Muscle of leg (tissue), 11 donors: Measurements from ENCODE around the gene CYP2D6. TPM values are rescaled to one million over a fixed set of nuclear protein-coding genes. Genes with fewer than 3 reads are reported as not detected.
"Not testable (repeated sequence)": the region's sequence is repeated elsewhere in the genome, so short reads cannot be mapped to it uniquely, and the experiment has no call there.

Experiments
- DNase-seq: peaks from one replicate; pipeline ENCODE4 v3.0.0; 2013
- H3K27ac ChIP-seq: one replicate; pipeline ENCODE4 v1.5.1; 2013; ENCODE audit warnings: mild to moderate bottlenecking, low read length, control low read depth
- H3K27me3 ChIP-seq: one replicate; pipeline ENCODE4 v1.6.1; 2013; ENCODE audit warnings: low read length; ENCODE audit not compliant: control insufficient read depth, insufficient read depth
- H3K36me3 ChIP-seq: one replicate; pipeline ENCODE4 v1.6.1; 2013; ENCODE audit warnings: low read length; ENCODE audit not compliant: control insufficient read depth, insufficient read depth
- H3K4me1 ChIP-seq: one replicate; pipeline ENCODE4 v1.6.1; 2013; ENCODE audit warnings: low read length; ENCODE audit not compliant: control insufficient read depth, insufficient read depth
- H3K4me3 ChIP-seq: one replicate; pipeline ENCODE4 v1.5.1; 2013; ENCODE audit warnings: low read length, control low read depth
- H3K9me3 ChIP-seq: replicated peaks from 2 replicates; pipeline ENCODE4 v1.6.1; 2013; ENCODE audit warnings: low read depth, low read length; ENCODE audit not compliant: control insufficient read depth
- WGBS: methylation state at CpG from one replicate; pipeline ENCODE4 v1.1.5; 2013; ENCODE audit warnings: missing lambda C conversion rate; ENCODE audit not compliant: insufficient coverage; 5-methylcytosine and 5-hydroxymethylcytosine counted together
- polyA plus RNA-seq, 8 donors: library from polyadenylated mRNA; unstranded; fragments of 120-200 nt; gene quantifications; one replicate each; pipeline versions ENCODE4 v1.2.1 to v1.2.3, GENCODE V29; 2013; ENCODE audit warnings: inconsistent platforms in 1 of 8, low replicate concordance in 1 of 8; ENCODE audit not compliant: insufficient read length in 8 of 8, insufficient read depth in 1 of 8
- total RNA-seq: library from RNA; stranded (reverse); fragments of 120-200 nt; gene quantifications from one replicate; pipeline ENCODE4 v1.2.4, GENCODE V29; 2013

The CYP2D6 gene
- total and polyA plus RNA-seq, 9 donors = 0.31 to 3.4 (median 1.5) TPM

- H3K27me3 ChIP-seq = peaks cover 12% of the 10 kb centered on the region
- no peak for DNase-seq
Measured at GRCh38 chr22:42134100-42135020, 3.8 kb upstream of the CYP2D6 start.

GRCh38 chr22:42132457-42132856, 1.8 kb upstream of the CYP2D6 start:
- DNase-seq = no peak
- Histone ChIP-seq H3K27me3 (peaks cover 12% of the 10 kb centered on the region), H3K4me1 (no peaks in the 10 kb centered on the region), H3K9me3 (no peaks in the 10 kb centered on the region), H3K27ac (no peak overlapping the region), H3K4me3 (no peak overlapping the region), H3K36me3 (no peaks in the 10 kb centered on the region)
- WGBS = 90% methylated on average over 10 of the region's 13 CpGs

More at GRCh38 chr22:42134100-42135020, 3.8 kb upstream of the CYP2D6 start:
- H3K27ac ChIP-seq = no peak overlapping the region
- no peaks in the 10 kb centered on the region for H3K4me1 ChIP-seq
- no peaks in the 10 kb centered on the region for H3K36me3 ChIP-seq
- no peaks in the 10 kb centered on the region for H3K9me3 ChIP-seq
- 62% methylated on average over 16 of the region's 24 CpGs for WGBS
- no peak overlapping the region for H3K4me3 ChIP-seq

DNA sequence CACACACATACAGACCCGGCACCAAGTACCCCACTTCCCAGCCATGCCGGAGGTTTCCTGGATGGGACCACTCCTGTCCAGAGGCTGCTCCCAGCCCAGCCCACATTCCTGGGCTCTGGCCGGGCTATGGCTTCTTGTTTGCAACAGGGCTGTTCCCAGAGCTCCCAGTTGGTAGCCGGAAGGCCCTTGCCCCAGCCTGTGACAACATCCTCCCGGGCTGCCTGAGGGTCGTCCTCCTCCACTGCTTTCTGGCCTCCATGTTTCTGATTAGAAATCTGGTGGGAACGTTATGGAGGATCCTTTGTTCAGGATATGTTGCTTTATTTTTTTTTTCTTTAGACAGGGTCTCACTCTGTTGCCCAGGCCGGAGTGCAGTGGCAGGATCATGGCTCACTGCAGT, 952 bp upstream of the CYP2D6 start:
- Histone ChIP-seq H3K4me1 (no peaks in the 10 kb centered on the region), H3K36me3 (no peaks in the 10 kb centered on the region), H3K4me3 (no peak overlapping the region), H3K27me3 (peaks cover 12% of the 10 kb centered on the region), H3K27ac (no peak overlapping the region), H3K9me3 (no peaks in the 10 kb centered on the region)
- 71% methylated on average over 4 of the region's 8 CpGs for WGBS
- no peak for DNase-seq

DNA sequence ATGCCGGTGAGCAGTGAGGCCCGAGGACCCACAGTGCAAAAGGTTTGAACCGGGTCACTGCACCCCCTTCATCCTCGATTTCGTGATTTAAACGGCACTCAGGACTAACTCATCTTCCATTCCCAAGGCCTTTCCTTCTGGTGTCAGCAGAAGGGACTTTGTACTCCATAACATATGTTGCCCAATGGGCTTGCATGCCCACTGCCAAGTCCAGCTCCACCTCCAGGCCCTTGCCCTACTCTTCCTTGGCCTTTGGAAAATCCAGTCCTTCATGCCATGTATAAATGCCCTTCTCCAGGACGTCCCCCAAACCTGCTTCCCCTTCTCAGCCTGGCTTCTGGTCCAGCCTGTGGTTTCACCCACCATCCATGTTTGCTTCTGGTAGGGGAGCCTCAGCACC, 428 bp downstream of the CYP2D6 start:
- H3K9me3 ChIP-seq, H3K27ac ChIP-seq, H3K4me3 ChIP-seq, H3K4me1 ChIP-seq, H3K36me3 ChIP-seq, DNase-seq: not testable (repeated sequence)
- H3K27me3 ChIP-seq = peaks cover 12% of the 10 kb centered on the region
- 83% methylated on average over 1 of the region's 7 CpGs for WGBS

- H3K27ac ChIP-seq, H3K36me3 ChIP-seq, H3K4me3 ChIP-seq, DNase-seq, H3K27me3 ChIP-seq, H3K4me1 ChIP-seq, H3K9me3 ChIP-seq: not testable (repeated sequence)
- 61% methylated on average over 43 of the region's 65 CpGs for WGBS
Measured at GRCh38 chr22:42128776-42129694, 1.6 kb downstream of the CYP2D6 start.

GRCh38 chr22:42128007-42128406, 2.6 kb downstream of the CYP2D6 start:
- H3K36me3 ChIP-seq, H3K4me1 ChIP-seq, H3K4me3 ChIP-seq, H3K27ac ChIP-seq, DNase-seq, H3K9me3 ChIP-seq, H3K27me3 ChIP-seq: not testable (repeated sequence)
- WGBS = 69% methylated on average over 5 of the region's 13 CpGs

DNA sequence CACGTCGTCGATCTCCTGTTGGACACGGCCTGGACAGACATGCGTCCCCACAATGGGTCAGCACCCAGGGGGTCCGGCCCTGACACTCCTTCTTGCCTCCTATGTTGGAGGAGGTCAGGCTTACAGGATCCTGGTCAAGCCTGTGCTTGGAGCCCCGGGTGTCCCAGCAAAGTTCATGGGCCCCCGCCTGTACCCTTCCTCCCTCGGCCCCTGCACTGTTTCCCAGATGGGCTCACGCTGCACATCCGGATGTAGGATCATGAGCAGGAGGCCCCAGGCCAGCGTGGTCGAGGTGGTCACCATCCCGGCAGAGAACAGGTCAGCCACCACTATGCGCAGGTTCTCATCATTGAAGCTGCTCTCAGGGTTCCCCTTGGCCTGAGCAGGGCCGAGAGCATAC, 3.0 kb downstream of the CYP2D6 start:
- no peaks in the 10 kb centered on the region for H3K9me3 ChIP-seq
- DNase-seq = no peak
- no peak overlapping the region for H3K4me3 ChIP-seq
- 92% methylated on average over 11 of the region's 16 CpGs for WGBS
- H3K36me3 ChIP-seq = no peaks in the 10 kb centered on the region
- H3K27me3 ChIP-seq = peaks cover 3% of the 10 kb centered on the region
- H3K4me1 ChIP-seq = no peaks in the 10 kb centered on the region
- H3K27ac ChIP-seq = no peak overlapping the region

GRCh38 chr22:42123529-42123928, 7.1 kb downstream of the CYP2D6 start:
- not testable (repeated sequence) for H3K27ac ChIP-seq, DNase-seq, H3K9me3 ChIP-seq, H3K36me3 ChIP-seq, H3K27me3 ChIP-seq, H3K4me3 ChIP-seq, H3K4me1 ChIP-seq
- WGBS = no CpG with 5 or more reads among the region's 4 CpGs

DNA sequence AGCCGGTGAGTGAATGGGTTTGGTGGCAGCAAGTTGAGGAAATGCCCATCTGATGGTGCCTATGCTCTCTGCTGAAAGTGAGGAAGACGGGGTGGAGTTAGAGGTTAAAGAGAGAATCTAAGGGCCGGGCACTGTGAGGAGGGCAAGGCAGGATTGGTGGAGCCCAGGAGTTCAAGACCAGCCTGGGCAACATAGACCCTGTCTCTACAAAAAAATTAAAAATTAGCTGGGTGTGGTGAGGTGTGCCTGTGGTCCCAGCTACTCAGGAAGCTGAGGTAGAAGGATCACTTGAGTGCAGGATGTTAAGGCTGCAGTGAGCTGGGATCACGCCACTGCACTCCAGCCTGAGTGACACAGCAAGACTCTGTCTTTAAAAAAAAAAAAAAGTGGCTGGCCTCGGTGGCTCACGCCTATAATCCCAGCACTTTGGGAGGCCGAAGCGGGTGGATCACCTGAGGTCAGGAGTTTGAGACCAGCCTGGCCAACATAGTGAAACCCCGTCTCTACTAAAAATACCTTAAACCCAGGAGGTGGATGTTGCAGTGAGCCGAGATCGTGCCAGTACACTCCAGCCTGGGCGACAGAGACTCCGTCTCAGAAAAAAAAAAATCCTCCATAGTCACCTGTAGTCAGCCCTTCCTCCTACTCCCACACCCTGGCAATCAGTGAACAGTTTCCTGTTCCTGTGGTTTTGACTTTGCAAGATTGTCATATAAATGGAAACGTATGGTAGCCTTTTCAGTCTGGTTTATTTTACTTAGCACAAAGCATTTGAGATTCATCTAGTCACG, 10.2 kb downstream of the CYP2D6 start:
- WGBS = 88% methylated on average over 6 of the region's 15 CpGs
- not testable (repeated sequence) for H3K27me3 ChIP-seq, H3K9me3 ChIP-seq, DNase-seq, H3K4me1 ChIP-seq, H3K27ac ChIP-seq, H3K36me3 ChIP-seq, H3K4me3 ChIP-seq
